GM19452 (cell line): ENCODE results near the gene PLAAT4.

Source experiments
- ATAC-seq: cut with Tn5 transposase; IDR thresholded peaks from one replicate; pipeline ENCODE4 v1.9.1; 2021; ENCODE audit not compliant: unreplicated experiment

The PLAAT4 gene, protein sequence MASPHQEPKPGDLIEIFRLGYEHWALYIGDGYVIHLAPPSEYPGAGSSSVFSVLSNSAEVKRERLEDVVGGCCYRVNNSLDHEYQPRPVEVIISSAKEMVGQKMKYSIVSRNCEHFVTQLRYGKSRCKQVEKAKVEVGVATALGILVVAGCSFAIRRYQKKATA

GRCh38 chr11:63536669-63537292 lies at the start of gene PLAAT4:
TSS of gene PLAAT4 (plus strand) at chr11:63536808. CDS start at chr11:63536869, 61 bp downstream.
- ATAC-seq, result no peak

GRCh38 chr11:63488789-63489188 lies 47.8 kb upstream of the PLAAT4 start:
- ATAC-seq, result no peak

DNA sequence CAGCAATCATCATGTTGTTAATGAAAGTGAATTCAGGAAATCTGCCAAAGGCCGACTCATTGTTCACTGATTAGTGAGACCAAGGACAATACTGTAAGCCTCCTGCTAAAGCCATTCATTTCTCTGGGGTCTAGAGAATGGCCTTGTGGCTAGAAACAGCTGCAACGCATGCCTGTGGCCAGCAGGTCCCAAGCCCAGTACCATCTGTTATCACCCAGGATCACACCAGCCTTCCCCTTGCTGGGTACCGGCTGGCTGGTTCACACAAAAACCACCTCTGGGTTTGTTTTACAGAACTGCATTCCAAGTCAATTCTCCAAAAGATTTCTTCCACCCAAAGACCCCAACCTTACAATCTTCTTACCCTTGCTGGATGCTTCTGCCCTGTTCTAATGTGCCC lies 46.7 kb upstream of the PLAAT4 start:
- ATAC-seq, result no peak

- ATAC-seq, result no peak
Measured at GRCh38 chr11:63490551-63491239, 45.9 kb upstream of the PLAAT4 start, which contains the start of gene PLAAT5. TSS of gene PLAAT5 (minus strand) at chr11:63491167. CDS start at chr11:63491034, 133 bp downstream.

GRCh38 chr11:63491240-63491587 lies 45.4 kb upstream of the PLAAT4 start:
- no peak for ATAC-seq

DNA sequence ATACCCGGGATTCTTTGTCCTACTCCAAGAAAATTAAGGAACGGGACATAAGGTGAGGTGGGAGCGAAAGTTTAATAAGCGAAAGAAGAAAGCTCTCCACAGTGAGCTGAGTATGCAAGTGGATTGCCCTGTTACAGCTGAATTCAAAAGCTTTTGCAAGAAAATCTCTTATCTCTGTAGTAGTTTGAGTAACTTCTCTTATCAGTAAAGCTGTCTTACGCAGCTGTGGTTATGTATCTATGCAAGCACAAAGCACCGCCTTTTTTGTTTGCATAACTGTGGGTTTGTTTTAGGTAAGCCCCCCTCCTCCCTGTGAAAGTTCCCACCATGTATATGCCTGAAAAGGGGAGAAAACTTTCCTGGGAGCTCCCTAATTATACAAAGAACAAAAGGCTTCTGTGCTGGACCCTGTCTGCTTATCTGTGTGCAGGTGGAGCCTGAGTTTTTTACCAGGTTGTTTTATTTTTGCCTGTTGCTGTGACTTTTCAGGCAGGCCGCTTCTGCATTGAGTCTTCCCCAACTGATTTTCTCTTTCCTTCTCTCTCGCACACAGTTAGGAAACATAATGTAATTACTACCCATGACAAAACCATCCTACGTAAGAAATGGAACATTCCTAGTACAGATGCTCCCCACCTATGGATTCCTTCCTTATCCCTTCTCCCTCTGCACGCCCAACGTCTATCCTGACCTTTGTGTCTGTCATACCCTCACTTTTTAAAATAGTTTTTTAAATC lies 44.8 kb upstream of the PLAAT4 start:
- ATAC-seq, result no peak

- no peak for ATAC-seq
Measured at GRCh38 chr11:63492441-63492840, 44.2 kb upstream of the PLAAT4 start.

- ATAC-seq, result no peak
Measured at GRCh38 chr11:63493127-63493526, 43.5 kb upstream of the PLAAT4 start.

DNA sequence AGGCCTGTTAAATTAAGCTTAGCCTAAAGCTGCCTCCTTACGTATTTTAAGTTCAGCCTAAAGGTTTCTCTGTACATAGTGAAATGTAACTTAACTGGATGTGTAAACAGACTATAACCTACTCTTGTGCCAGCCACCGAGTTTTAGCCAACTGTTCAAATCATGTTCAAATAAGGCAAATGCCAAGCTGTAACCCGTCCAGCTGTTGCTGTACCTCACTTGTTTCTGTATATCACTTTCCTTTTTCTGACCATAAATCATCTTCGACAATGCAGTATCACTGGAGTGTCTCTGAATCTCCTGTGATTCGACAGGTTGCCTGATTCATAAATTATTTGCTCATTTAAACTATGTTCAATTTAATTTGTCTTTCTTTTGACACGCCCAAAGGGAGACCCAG lies 41.6 kb upstream of the PLAAT4 start:
- ATAC-seq, result no peak

DNA sequence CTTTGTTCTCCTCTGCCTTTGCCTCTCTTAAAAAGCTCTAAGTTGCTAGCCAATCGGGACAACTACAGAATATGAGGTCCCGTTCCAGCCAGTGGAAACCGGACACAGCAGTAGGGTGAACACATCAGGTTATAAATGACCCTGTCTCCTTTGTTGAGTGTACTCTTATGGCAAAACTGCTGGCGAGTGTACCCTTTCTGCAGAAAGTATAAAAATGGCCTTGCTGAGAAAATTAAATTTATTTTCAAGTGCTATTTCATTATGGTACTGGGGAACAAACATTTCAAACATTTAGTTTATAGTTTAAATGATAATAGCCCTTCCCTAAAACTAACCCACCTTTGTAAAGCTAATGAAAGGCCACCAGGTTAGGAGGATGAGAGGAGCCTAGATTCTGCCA lies 36.7 kb upstream of the PLAAT4 start:
- ATAC-seq, result no peak

- ATAC-seq, result no peak
Measured at GRCh38 chr11:63501236-63501635, 35.4 kb upstream of the PLAAT4 start.

GRCh38 chr11:63502252-63502820 lies 34.3 kb upstream of the PLAAT4 start:
- ATAC-seq, result no peak

GRCh38 chr11:63503492-63503891 lies 33.1 kb upstream of the PLAAT4 start:
- no peak for ATAC-seq

GRCh38 chr11:63504054-63504453 lies 32.6 kb upstream of the PLAAT4 start:
- ATAC-seq, result no peak

GRCh38 chr11:63504933-63505586 lies 31.5 kb upstream of the PLAAT4 start:
- no peak for ATAC-seq

DNA sequence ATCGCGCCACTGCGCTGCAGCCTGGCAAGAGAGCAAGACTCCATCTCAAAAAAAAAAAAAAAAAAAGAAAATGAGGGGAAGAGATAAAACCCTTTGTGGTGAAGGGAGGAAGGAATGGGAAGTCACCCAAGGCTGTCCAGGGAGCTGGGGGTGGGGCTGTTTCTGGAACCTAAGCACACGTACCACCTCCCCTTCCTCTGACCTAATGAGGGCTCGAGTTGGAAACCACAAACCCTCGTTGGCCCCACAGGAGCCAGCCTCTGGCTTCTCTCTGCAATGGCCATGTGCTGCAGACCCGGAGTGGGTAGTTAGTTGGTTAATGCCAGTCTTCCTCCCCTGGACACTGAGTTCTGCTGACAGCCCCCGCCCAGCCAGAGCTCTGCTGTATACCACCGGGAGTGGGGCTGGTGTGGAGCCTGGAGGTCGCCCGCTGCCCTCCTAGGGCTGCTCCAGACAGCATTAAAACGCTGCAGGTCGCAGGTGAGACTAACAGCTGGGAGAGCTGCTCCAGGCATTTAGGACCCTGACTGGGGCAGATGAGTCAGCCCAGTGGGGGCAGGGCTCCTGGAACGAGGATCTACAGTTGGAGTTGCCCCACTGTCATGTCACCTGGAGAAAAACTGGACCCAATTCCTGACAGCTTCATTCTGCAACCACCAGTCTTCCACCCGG lies 30.6 kb upstream of the PLAAT4 start, which contains the start of gene LGALS12:
Gene LGALS12, plus strand, starts transcription at position 228 of the 672 bp plus-strand sequence. Its CDS starts 375 bp downstream, at position 603.
- no peak for ATAC-seq

GRCh38 chr11:63506876-63507275 lies 29.7 kb upstream of the PLAAT4 start:
- ATAC-seq, result no peak

- no peak for ATAC-seq
Measured at GRCh38 chr11:63507511-63507910, 29.1 kb upstream of the PLAAT4 start.

GRCh38 chr11:63508009-63508408 lies 28.6 kb upstream of the PLAAT4 start:
- ATAC-seq, result no peak

GRCh38 chr11:63508745-63509144 lies 27.9 kb upstream of the PLAAT4 start:
- ATAC-seq, result no peak
